Measurements from ENCODE around the gene ZNF862. TPM values are rescaled to one million over a fixed set of nuclear protein-coding genes. Genes with fewer than 3 reads are reported as not detected.

The ZNF862 gene
- total and polyA plus RNA-seq, 2 of the 13 experiments (the other 11 are each of a cell fraction or from before 2014, with no cell fraction given), result 0.89 to 2.0 TPM

GRCh38 chr7:149808311-149808710 is 29.9 kb upstream of the ZNF862 start:
- no TSS peak for BruUV-seq (replicated peaks)
- TF ChIP-seq KLF13 (CRISPR knock-in tag; IDR thresholded peaks at IDR 0.05) (no peak), RFXAP (CRISPR knock-in tag; IDR thresholded peaks at IDR 0.05; ENCODE audit: borderline replicate concordance) (no peak), ZFP36L1 (CRISPR knock-in tag; IDR thresholded peaks at IDR 0.05) (no peak)
- intact Hi-C loops (cut with micrococcal nuclease; ENCODE audit: unreplicated experiment), result no loop called here
- ChIA-PET CTCF (ENCODE audit: low intra/inter-chr PET ratio, low total read pairs) (no interaction called here), POLR2A (no interaction called here)
- Histone ChIP-seq H3K9me3 (ENCODE audit: low read length) (no peaks in the 10 kb centered on the region), H3K27ac (ENCODE audit: extremely low read length, insufficient read depth, low read length) (no peak overlapping the region), H3K27me3 (ENCODE audit: control insufficient read depth in 1 of 2, insufficient read depth in 2 of 2, low read length in 2 of 2) (no peaks in the 10 kb centered on the region; a peak in 1 of 5 replicates), H3K9ac (ENCODE audit: insufficient read depth, low read depth, low read length) (no peak overlapping the region), H4K20me1 (ENCODE audit: insufficient read depth, low read length) (no peaks in the 10 kb centered on the region), H3K79me2 (ENCODE audit: insufficient read depth, low read length) (no peaks in the 10 kb centered on the region), H3K4me2 (ENCODE audit: low read depth, low read length) (no peak overlapping the region), H3K4me1 (ENCODE audit: insufficient read depth, low read length) (no peaks in the 10 kb centered on the region), H3K4me3 (replicated peaks in 1 of 3; ENCODE audit: insufficient read depth in 1 of 3, low read depth in 2 of 3, low read length in 3 of 3) (no peak overlapping the region), H2AFZ (ENCODE audit: low read length) (no peak overlapping the region), H3K36me3 (replicated peaks in 1 of 2; ENCODE audit: control insufficient read depth in 1 of 2, insufficient read depth in 2 of 2, low read length in 2 of 2) (no peaks in the 10 kb centered on the region)
- ATAC-seq (no peak), DNase-seq (ENCODE audit: low spot score) (no peak), FAIRE-seq (no peak)
- 0% methylated on average over 1 of the region's 10 CpGs for WGBS (ENCODE audit: low lambda C conversion rate)
- in situ Hi-C loops (cut with HindIII; ENCODE audit: extremely low pct_ligation_motif_present, low pct_unique_long_range_greater_than_20kb), result no loop called here

GRCh38 chr7:149809215-149809614 is 29.0 kb upstream of the ZNF862 start:
- ATAC-seq, result no peak

More at GRCh38 chr7:149809215-149809614, 29.0 kb upstream of the ZNF862 start:
- intact Hi-C loops (cut with micrococcal nuclease; ENCODE audit: unreplicated experiment), result no loop called here
- Histone ChIP-seq H3K4me3 (replicated peaks in 1 of 3; ENCODE audit: insufficient read depth in 1 of 3, low read depth in 2 of 3, low read length in 3 of 3) (no peak overlapping the region), H3K4me1 (ENCODE audit: insufficient read depth, low read length) (peaks cover under 1% of the 10 kb centered on the region; the same call in 1 of the 2 replicates), H3K9me3 (ENCODE audit: low read length) (no peaks in the 10 kb centered on the region), H3K27me3 (ENCODE audit: control insufficient read depth in 1 of 2, insufficient read depth in 2 of 2, low read length in 2 of 2) (peaks cover 0 to under 1% of the 10 kb centered on the region in 2 experiments; a peak in 1 of 5 replicates), H3K79me2 (ENCODE audit: insufficient read depth, low read length) (no peaks in the 10 kb centered on the region), H4K20me1 (ENCODE audit: insufficient read depth, low read length) (no peaks in the 10 kb centered on the region), H3K27ac (ENCODE audit: extremely low read length, insufficient read depth, low read length) (no peak overlapping the region), H3K4me2 (ENCODE audit: low read depth, low read length) (no peak overlapping the region), H3K36me3 (replicated peaks in 1 of 2; ENCODE audit: control insufficient read depth in 1 of 2, insufficient read depth in 2 of 2, low read length in 2 of 2) (no peaks in the 10 kb centered on the region), H3K9ac (ENCODE audit: insufficient read depth, low read depth, low read length) (no peak overlapping the region), H2AFZ (ENCODE audit: low read length) (no peak overlapping the region)
- ChIA-PET CTCF (ENCODE audit: low intra/inter-chr PET ratio, low total read pairs) (no interaction called here), POLR2A (no interaction called here)
- in situ Hi-C loops (cut with HindIII; ENCODE audit: extremely low pct_ligation_motif_present, low pct_unique_long_range_greater_than_20kb), result no loop called here
- BruUV-seq (replicated peaks), result no TSS peak
- no peak for FAIRE-seq
- TF ChIP-seq DRAP1 (CRISPR knock-in tag; IDR thresholded peaks at IDR 0.05) (no peak), ZNF251 (CRISPR knock-in tag; IDR thresholded peaks at IDR 0.05) (no peak), HOXA9 (CRISPR knock-in tag; IDR thresholded peaks at IDR 0.05; ENCODE audit: borderline replicate concordance) (no peak), CENPT (CRISPR knock-in tag; IDR thresholded peaks at IDR 0.05; ENCODE audit: low read depth) (no peak), ZNF513 (CRISPR knock-in tag; conservative IDR thresholded peaks at IDR 0.05) (no peak), ZNF337 (CRISPR knock-in tag; IDR thresholded peaks at IDR 0.05; ENCODE audit: borderline replicate concordance, low read depth) (no peak), RBFOX2 (IDR thresholded peaks at IDR 0.05; ENCODE audit: low read depth, low read length) (no peak), ZNF883 (CRISPR knock-in tag; IDR thresholded peaks at IDR 0.05; ENCODE audit: not compliant biosample characterization) (no peak), EED (CRISPR knock-in tag; IDR thresholded peaks at IDR 0.05) (no peak), ZNF891 (CRISPR knock-in tag; IDR thresholded peaks at IDR 0.05) (no peak), ZNF230 (CRISPR knock-in tag; IDR thresholded peaks at IDR 0.05) (no peak)
- DNase-seq (ENCODE audit: low spot score), result no peak
- WGBS (ENCODE audit: low lambda C conversion rate), result 66% methylated on average over 2 of the region's 2 CpGs
